A673 (cell line): ENCODE measurements around the gene FGGY. TPM values are rescaled to one million over a fixed set of nuclear protein-coding genes. Genes with fewer than 3 reads are reported as not detected.

Experiments
- BruUV-seq: library from RNA; stranded (reverse); fragments of 400-500 nt; replicated peaks from 2 replicates; lab custom pipeline; 2021; lab: Mats Ljungman, UMichigan
- CTCF ChIA-PET: fragments of 300-600 bp; sonication (Branson Sonifier 250); formaldehyde crosslinking; loops from one replicate; lab custom pipeline; 2022; ENCODE audit warnings: antibody characterized with exemption; lab: Charles Lee
- POLR2A ChIA-PET: fragments of 300-600 bp; sonication (Branson Sonifier 250); formaldehyde crosslinking; loops from one replicate; lab custom pipeline; 2022; ENCODE audit warnings: antibody characterized with exemption; ENCODE audit not compliant: low non-redundant PET; lab: Charles Lee
- DNase-seq: peaks from one replicate; pipeline ENCODE4 v3.0.0-alpha.2; 2015; ENCODE audit warnings: low spot score
- H3K27ac ChIP-seq: fragments of 200-600 bp; sonication (generic); 2 replicates; pipeline ENCODE4 v1.5.1; 2016; ENCODE audit warnings: mixed run types, low read depth, mild to moderate bottlenecking, mixed read lengths, antibody characterized with exemption, low read length; ENCODE audit not compliant: poor library complexity, severe bottlenecking
- H3K27me3 ChIP-seq: fragments of 200-600 bp; sonication (generic); replicated peaks from 2 replicates; pipeline ENCODE4 v1.6.1; 2017; ENCODE audit warnings: mixed run types, low read depth, mild to moderate bottlenecking, mixed read lengths, antibody characterized with exemption, low read length; ENCODE audit not compliant: insufficient read depth, poor library complexity
- H3K36me3 ChIP-seq: fragments of 200-600 bp; sonication (generic); 2 replicates; pipeline ENCODE4 v1.6.1; 2016; ENCODE audit warnings: mixed run types, mild to moderate bottlenecking, mixed read lengths, antibody characterized with exemption, low read length; ENCODE audit not compliant: insufficient read depth, poor library complexity, severe bottlenecking
- H3K4me1 ChIP-seq: fragments of 200-600 bp; sonication (generic); 2 replicates; pipeline ENCODE4 v1.6.1; 2017; ENCODE audit warnings: mixed run types, mild to moderate bottlenecking, mixed read lengths, antibody characterized with exemption, low read length; ENCODE audit not compliant: insufficient read depth, poor library complexity, severe bottlenecking
- H3K4me3 ChIP-seq: fragments of 200-600 bp; sonication (generic); 2 replicates; pipeline ENCODE4 v1.5.1; 2016; ENCODE audit warnings: low read depth, mixed run types, mild to moderate bottlenecking, mixed read lengths, low read length; ENCODE audit not compliant: poor library complexity, severe bottlenecking
- H3K9me3 ChIP-seq: fragments of 200-600 bp; sonication (generic); 2 replicates; pipeline ENCODE4 v1.6.1; 2016; ENCODE audit warnings: mixed run types, low read depth, mild to moderate bottlenecking, mixed read lengths, antibody characterized with exemption, low read length; ENCODE audit not compliant: poor library complexity, severe bottlenecking
- CTCF ChIP-seq: fragments of 300-800, 200-600 bp; sonication (generic); conservative IDR thresholded peaks from 2 replicates; pipeline ENCODE4 v1.5.1; 2017; ENCODE audit warnings: low read depth, mild to moderate bottlenecking, antibody characterized with exemption, low read length, moderate library complexity, mixed read lengths
- EZH2 ChIP-seq: fragments of 200-600 bp; sonication (generic); IDR thresholded peaks from 2 replicates; pipeline ENCODE4 v1.6.1; 2017; ENCODE audit warnings: borderline replicate concordance, low read depth, mild to moderate bottlenecking, mixed read lengths, antibody characterized with exemption, low read length; ENCODE audit not compliant: poor library complexity, severe bottlenecking
- intact Hi-C: fragments of 100-400 bp; cut with micrococcal nuclease; formaldehyde crosslinking; loops from one replicate; pipeline ENCODE4 v1.10.0; 2022; ENCODE audit not compliant: unreplicated experiment
- total RNA-seq: library from RNA; stranded (reverse); gene quantifications from 2 replicates; pipeline ENCODE4 v1.2.3, GENCODE V29; 2021

The FGGY gene
- total RNA-seq, 1 experiment from 2014 or later: 2.6 TPM

- H3K27ac ChIP-seq: no peak overlapping the region
- no peaks in the 10 kb centered on the region for H3K4me1 ChIP-seq
- no peaks in the 10 kb centered on the region for H3K9me3 ChIP-seq
- intact Hi-C loops: no loop called here
- no peaks in the 10 kb centered on the region for H3K36me3 ChIP-seq
- POLR2A ChIA-PET: no interaction called here
- DNase-seq: no peak
- no TSS peak for BruUV-seq
- no peaks in the 10 kb centered on the region for H3K27me3 ChIP-seq
- no peak for TF ChIP-seq CTCF
- no peak for TF ChIP-seq EZH2
- CTCF ChIA-PET: no interaction called here
- H3K4me3 ChIP-seq: no peak overlapping the region
Observed at GRCh38 chr1:59565611-59566410, 268.9 kb downstream of the FGGY start.

DNA sequence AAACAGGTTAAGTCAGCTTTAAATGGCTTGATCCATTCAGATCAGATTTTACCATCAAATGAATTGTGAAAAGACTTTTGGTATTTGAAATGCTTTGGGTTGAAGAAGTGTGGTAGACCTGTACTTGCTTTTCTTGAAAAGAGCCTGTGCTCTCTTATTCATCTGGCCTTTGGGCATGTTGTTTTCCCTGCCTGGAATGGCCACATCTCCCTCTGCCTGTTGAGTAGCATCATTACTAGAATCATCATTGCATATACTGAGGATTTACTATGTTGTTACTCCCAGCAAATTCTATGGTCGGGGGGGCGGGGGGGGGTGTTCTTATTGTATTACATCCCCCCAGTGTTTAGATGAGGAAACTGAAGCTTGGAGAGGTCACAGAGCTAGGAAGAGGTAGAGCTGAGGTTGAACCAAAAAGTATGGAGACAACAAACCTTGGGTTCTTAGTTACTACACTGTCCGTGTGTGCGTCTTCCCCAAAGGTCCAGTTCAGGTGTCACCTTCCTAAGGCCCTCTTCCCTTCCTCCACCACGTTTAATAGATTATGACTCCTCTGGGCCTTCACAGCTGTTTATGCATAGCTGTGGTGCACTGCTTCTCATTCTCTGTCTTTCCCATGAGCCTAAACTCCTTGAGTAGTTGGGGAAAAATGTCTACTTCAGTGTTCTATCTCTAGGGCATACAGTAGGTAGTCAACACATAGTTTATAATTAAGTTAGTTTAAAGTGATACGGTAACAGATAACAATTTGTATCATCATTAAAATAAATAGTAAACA is 271.5 kb downstream of the FGGY start:
- H3K4me3 ChIP-seq: no peak overlapping the region
- DNase-seq: no peak
- H3K27me3 ChIP-seq: no peaks in the 10 kb centered on the region
- H3K27ac ChIP-seq: no peak overlapping the region
- no peak for TF ChIP-seq EZH2
- no peak for TF ChIP-seq CTCF
- H3K9me3 ChIP-seq: no peaks in the 10 kb centered on the region
- no peaks in the 10 kb centered on the region for H3K4me1 ChIP-seq
- ChIA-PET CTCF (no interaction called here), POLR2A (no interaction called here)
- no TSS peak for BruUV-seq
- no peaks in the 10 kb centered on the region for H3K36me3 ChIP-seq
- intact Hi-C loops: no loop called here

- no TSS peak for BruUV-seq
- intact Hi-C loops: no loop called here
- ChIA-PET CTCF (no interaction called here), POLR2A (no interaction called here)
- Histone ChIP-seq H3K9me3 (peaks cover 4% of the 10 kb centered on the region), H3K4me1 (no peaks in the 10 kb centered on the region), H3K27ac (no peak overlapping the region), H3K36me3 (no peaks in the 10 kb centered on the region), H3K27me3 (no peaks in the 10 kb centered on the region), H3K4me3 (no peak overlapping the region)
- no peak for DNase-seq
- TF ChIP-seq EZH2 (no peak), CTCF (no peak)
Observed at GRCh38 chr1:59569198-59569597, 272.3 kb downstream of the FGGY start.
